Left ventricle myocardium inferior (tissue), 1 donor: ENCODE results near the gene UGT2B7. TPM values are rescaled to one million over a fixed set of nuclear protein-coding genes. Genes with fewer than 3 reads are reported as not detected.

Source experiments
- DNase-seq: peaks from one replicate; pipeline ENCODE4 v3.0.0-alpha.2; 2020
- H3K27ac ChIP-seq: fragments of 200-600 bp; replicated peaks from 2 replicates; pipeline ENCODE4 v1.8.0; 2021
- H3K27me3 ChIP-seq: fragments of 200-600 bp; 2 replicates; pipeline ENCODE4 v1.8.0; 2021; ENCODE audit warnings: low read depth
- H3K36me3 ChIP-seq: fragments of 200-600 bp; 2 replicates; pipeline ENCODE4 v1.8.0; 2021
- H3K4me1 ChIP-seq: fragments of 200-600 bp; 2 replicates; pipeline ENCODE4 v1.8.0; 2021
- H3K4me3 ChIP-seq: fragments of 200-600 bp; 2 replicates; pipeline ENCODE4 v1.8.0; 2021; ENCODE audit warnings: mild to moderate bottlenecking, moderate library complexity
- H3K9me3 ChIP-seq: fragments of 200-600 bp; replicated peaks from 2 replicates; pipeline ENCODE4 v1.8.0; 2021
- CTCF ChIP-seq: fragments of 200-600 bp; IDR thresholded peaks from 2 replicates; pipeline ENCODE4 v1.8.0; 2021; ENCODE audit warnings: antibody characterized with exemption, mild to moderate bottlenecking, borderline replicate concordance
- intact Hi-C: fragments of 100-400 bp; cut with micrococcal nuclease; formaldehyde crosslinking; loops from one replicate; pipeline ENCODE4 v1.11.0; 2022
- total RNA-seq: library from RNA; stranded (reverse); fragmentation: NEBNext Ultra II Directional; extraction: Animal tissue kit (Norgen Biotek cat#: 25700); gene quantifications from one replicate; pipeline ENCODE4 v1.2.1, GENCODE V29; 2021
- donor health status: DM: no; HTN: yes; CAD: no; lungs with severe emphysema.

Gene UGT2B7
- total RNA-seq, 1 donor from 2014 or later = not detected

GRCh38 chr4:69064391-69064790, 31.9 kb upstream of the UGT2B7 start:
- TF ChIP-seq CTCF = no peak
- Histone ChIP-seq H3K27ac (no peak overlapping the region), H3K27me3 (no peaks in the 10 kb centered on the region), H3K36me3 (no peaks in the 10 kb centered on the region), H3K4me1 (no peaks in the 10 kb centered on the region), H3K4me3 (no peak overlapping the region), H3K9me3 (no peaks in the 10 kb centered on the region)
- intact Hi-C loops = no loop called here
- no peak for DNase-seq

GRCh38 chr4:69066945-69067344, 29.3 kb upstream of the UGT2B7 start:
- Histone ChIP-seq H3K27ac (no peak overlapping the region), H3K4me1 (no peaks in the 10 kb centered on the region), H3K9me3 (no peaks in the 10 kb centered on the region), H3K4me3 (no peak overlapping the region), H3K36me3 (no peaks in the 10 kb centered on the region), H3K27me3 (no peaks in the 10 kb centered on the region)
- DNase-seq = no peak
- intact Hi-C loops = no loop called here
- no peak for TF ChIP-seq CTCF

- Histone ChIP-seq H3K4me1 (no peaks in the 10 kb centered on the region), H3K27ac (no peak overlapping the region), H3K4me3 (no peak overlapping the region), H3K27me3 (no peaks in the 10 kb centered on the region), H3K9me3 (peaks cover 2% of the 10 kb centered on the region), H3K36me3 (no peaks in the 10 kb centered on the region)
- DNase-seq = no peak
- intact Hi-C loops = no loop called here
- TF ChIP-seq CTCF = no peak
Measured at GRCh38 chr4:69069085-69069484, 27.2 kb upstream of the UGT2B7 start.

GRCh38 chr4:69070590-69070989, 25.7 kb upstream of the UGT2B7 start:
- Histone ChIP-seq H3K4me3 (no peak overlapping the region), H3K27me3 (no peaks in the 10 kb centered on the region), H3K9me3 (peaks cover 3% of the 10 kb centered on the region), H3K4me1 (no peaks in the 10 kb centered on the region), H3K27ac (no peak overlapping the region), H3K36me3 (no peaks in the 10 kb centered on the region)
- no peak for TF ChIP-seq CTCF
- no peak for DNase-seq
- intact Hi-C loops = no loop called here

- H3K27me3 ChIP-seq = no peaks in the 10 kb centered on the region
- no peak for TF ChIP-seq CTCF
- H3K4me1 ChIP-seq = no peaks in the 10 kb centered on the region
- intact Hi-C loops = no loop called here
- peaks cover 7% of the 10 kb centered on the region for H3K9me3 ChIP-seq
- no peak for DNase-seq
- H3K4me3 ChIP-seq = no peak overlapping the region
- H3K27ac ChIP-seq = no peak overlapping the region
- no peaks in the 10 kb centered on the region for H3K36me3 ChIP-seq
Measured at GRCh38 chr4:69071286-69071685, 25.0 kb upstream of the UGT2B7 start.

- DNase-seq = no peak
- no peak for TF ChIP-seq CTCF
- Histone ChIP-seq H3K4me1 (no peaks in the 10 kb centered on the region), H3K9me3 (peaks cover 28% of the 10 kb centered on the region), H3K4me3 (no peak overlapping the region), H3K27ac (no peak overlapping the region), H3K36me3 (no peaks in the 10 kb centered on the region), H3K27me3 (no peaks in the 10 kb centered on the region)
- intact Hi-C loops = no loop called here
Measured at GRCh38 chr4:69073375-69073774, 22.9 kb upstream of the UGT2B7 start.
